Stomach (tissue), 4 donors: ENCODE data around the gene R3HDM2.

Experiments
- CTCF ChIP-seq, 7 experiments: fragments of 450-650 bp in 4 of 7; fragments of 200-600 bp in 3 of 7; sonication (generic) in 3 of 7; IDR thresholded peaks; one replicate each; pipeline ENCODE4 v1.5.1; 2016 to 2019; ENCODE audit warnings: antibody characterized with exemption in 7 of 7, control low read depth in 2 of 7, mild to moderate bottlenecking in 1 of 7
- EP300 ChIP-seq: sonication (generic); formaldehyde crosslinking; IDR thresholded peaks from one replicate; pipeline ENCODE4 v1.6.1; 2017; ENCODE audit warnings: antibody characterized with exemption
- POLR2AphosphoS5 ChIP-seq, 3 donors: sonication (generic); formaldehyde crosslinking; IDR thresholded peaks; one replicate each; pipeline ENCODE4 v1.6.1; 2016; ENCODE audit warnings: antibody characterized with exemption in 3 of 3

- TF ChIP-seq CTCF (IDR thresholded peaks at IDR 0.05) (no peak), POLR2AphosphoS5 (IDR thresholded peaks at IDR 0.05) (no peak), EP300 (no peak)
These were observed 35.1 kb upstream of the R3HDM2 start for GRCh38 chr12:57465747-57466505.
